NCI-H1694 treated with DMSO at 0.1 percent for 48 hours (cell line): ENCODE measurements around the gene GTPBP3.
A peak's percentile ranks its signal among the peaks of the same experiment; 100 is the strongest.

Source experiments
- DNase-seq: peaks from one replicate; lab custom pipeline; 2025; lab: John Stamatoyannopoulos, UW

GTPBP3 gene

GRCh38 chr19:17327654-17328516, 9.5 kb upstream of the GTPBP3 start:
- DNase-seq, result no peak

DNA sequence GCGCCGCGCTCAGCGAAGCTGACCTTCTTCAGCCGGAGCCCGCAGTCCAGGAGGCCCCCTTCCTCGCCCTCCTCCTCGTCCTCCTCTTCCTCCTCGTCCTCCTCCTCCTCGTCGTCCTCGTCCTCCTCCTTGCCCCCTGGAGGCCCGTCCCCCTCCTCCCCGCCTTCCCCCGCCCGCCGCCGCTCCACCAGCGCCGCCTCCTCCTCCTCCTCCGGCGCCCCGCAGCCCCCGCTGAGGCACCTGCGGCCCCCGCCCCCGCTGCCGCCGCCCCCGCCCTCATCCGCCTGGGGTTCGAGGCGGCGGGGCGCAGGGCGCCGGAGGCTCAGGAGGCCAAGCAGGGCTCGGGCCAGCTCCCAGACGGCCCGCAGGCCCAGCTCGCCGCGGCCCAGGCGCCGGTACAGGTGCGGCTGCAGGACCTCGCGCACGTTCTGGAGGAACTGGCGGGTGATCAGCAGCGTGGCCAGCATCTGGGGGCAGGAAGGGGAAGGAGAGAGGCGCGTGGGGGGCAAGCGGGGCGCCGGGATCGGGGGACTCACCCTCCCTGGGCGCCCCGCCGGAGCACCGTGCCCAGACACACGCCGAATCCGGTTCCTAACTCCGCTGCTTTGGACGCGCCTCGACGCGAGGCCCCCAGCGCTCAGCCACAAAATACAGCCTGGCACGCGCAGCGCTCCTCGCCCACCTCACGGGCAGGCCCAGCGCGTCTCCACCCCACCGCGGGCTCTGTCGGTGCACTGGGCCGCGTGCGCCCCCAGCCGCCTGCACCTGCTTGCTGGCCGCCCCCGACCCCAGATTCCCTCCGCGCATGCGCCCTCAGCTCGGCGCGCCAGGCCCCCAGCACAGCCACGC, 8.6 kb upstream of the GTPBP3 start:
- no peak for DNase-seq

GRCh38 chr19:17329366-17330261, 7.7 kb upstream of the GTPBP3 start:
- DNase-seq, result no peak

DNA sequence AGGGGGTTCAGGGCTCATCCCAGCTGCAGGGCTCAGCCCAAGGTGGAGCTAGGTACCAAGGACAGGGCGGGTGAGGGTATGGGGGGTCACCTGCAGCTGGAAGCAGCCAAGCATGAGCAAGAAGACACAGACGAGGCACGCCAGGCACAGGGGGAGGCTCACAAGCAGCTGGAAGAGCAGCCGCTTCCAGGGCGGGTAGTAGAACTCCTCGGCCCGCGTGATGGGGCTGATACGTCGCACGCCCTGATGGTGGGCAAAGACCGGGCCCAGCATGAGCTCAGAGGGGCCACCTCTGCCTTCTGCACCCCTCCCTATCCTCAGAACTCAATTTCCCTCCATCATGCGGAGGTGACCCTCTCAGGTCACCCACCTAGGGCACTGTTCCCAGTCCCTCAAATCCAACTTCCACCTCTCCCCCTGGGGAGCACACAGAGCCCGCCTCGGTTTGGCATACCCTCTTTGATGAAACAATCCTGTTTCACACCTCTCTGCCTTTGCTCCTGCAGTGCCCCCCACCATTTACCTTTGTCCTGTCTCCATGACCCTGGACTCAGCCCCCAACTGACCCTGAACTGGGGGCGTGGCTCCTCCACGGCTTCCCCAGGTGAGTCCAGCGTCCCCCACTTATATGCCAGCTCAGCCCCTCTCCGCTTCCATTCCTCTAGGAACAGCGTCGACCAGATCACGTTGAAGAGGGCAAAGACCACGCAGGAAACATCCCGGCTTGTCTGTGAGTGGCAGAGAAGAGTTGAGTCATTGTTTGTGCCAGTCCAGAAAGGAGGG, 6.9 kb upstream of the GTPBP3 start:
- no peak for DNase-seq

DNA sequence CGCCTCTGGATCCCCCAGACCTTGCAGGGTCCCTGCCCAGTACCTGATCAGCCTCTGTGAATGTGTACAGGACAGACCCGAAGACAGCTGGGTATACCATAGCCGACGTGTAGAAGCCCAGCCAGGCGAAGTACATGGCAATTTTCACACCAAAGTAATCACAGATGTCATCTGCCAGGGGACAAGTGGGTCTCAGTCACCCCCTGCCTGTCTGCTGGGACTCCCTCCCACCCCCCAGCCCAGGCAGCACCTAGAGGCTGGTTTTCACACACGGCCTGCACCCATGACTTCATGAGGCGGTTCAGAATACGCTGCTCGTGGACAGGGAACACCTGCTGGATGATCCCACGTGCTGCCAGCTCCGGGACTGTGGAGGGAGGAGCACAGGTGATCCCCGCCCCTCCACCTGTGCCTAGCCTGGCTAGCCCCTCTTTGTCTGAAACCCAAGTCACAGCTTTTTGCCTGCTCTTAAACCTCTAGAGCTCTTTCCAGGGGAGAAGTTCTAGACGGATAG, 6.3 kb upstream of the GTPBP3 start:
- DNase-seq, result no peak

DNA sequence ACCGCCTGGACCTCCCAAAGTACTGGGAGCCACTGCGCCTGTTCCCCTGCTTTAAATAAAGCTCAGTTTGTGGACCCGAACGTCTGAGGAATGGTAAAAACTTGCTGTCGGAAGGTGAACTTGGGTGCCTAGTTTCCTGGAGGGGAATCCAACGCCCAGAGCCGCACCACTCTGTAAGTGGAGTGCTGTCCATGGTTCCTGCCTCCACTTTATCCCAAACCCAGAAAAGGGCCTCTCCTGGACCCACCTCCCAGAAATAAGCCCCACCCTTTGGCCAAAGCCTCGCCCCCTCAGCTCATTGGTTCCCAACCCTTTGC, 5.0 kb upstream of the GTPBP3 start:
- no peak for DNase-seq

DNA sequence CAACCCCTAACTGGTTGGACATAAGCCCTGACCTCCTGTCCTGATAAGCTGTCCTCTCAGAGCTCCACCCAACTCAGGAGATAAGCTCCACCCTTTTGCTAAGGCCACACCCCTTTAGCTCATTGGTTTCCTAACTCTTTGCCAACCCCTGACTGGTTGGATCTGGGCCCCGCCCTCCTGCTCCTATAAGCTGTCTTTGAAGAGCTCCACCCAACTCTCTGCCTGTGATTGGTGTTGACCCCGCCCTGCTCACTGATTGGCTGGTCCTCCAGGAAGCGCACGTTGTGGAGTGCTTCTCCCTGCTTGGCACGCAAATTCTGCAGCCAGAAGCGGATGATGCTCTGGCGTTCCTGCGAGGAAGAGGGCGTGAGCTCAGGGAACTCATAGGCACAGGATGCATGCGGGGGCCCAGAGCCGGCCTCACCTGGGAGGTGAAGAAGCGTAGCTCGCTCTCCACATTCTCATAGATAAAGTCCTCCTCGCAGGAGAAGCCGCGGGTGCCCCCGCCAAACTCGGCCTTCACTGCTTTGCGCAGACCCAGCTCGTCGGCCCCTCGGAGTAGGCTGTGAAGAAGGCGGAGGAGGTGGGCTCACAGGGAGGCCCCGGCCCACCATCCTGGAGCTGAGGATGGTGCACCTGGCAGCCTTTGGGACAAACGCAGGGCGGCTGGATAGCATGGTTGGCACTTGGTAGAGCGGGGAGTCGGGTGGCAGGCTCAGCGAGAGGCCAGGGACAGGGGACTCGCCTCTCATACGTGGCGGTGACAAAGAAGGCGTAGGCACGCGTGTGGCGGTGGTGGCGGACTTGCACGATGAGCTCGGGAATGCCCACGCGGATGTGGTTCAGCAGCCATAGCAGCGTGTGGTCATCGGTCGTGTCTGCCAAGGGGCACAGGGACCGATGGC, 4.4 kb upstream of the GTPBP3 start:
- DNase-seq, result no peak

DNA sequence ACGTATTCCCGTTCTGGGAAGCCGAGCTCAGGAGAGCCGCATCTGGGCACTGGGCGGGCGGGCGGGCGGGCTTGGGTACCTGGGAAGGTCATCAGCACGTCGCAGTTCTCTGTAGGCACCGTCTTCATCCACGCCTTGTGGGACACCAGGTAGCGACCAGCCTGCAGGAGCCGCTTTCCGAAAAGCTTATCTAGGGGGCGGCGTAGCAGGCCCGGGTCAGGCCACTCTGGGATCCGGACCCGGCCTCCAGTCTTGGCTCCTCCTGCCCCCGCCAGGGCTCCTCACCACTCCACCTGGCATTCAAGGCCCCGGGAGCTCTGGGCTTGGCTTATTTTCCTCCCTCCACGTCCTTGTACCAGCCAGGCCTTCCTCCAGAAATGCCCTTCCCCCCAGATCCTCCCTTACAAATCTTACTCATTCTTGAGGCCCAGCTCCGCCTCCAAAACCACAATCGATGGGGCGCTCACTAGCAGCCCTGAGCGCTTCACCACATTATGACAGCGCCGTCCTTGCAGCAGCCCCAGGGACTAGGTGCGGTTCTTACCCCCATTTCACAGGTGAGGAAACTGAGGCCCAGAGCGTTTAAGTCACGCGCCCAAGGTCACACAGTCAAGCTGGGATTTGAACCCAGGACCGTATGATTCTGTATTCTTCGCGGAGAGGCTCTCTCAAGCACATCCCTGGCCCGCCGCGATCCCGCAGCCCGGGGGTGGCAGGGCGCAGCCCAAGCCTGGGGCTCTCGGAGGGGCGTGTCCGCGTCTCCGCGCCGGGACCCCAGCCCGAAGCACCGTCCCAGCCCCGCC, 3.5 kb upstream of the GTPBP3 start:
- DNase-seq, result no peak

DNA sequence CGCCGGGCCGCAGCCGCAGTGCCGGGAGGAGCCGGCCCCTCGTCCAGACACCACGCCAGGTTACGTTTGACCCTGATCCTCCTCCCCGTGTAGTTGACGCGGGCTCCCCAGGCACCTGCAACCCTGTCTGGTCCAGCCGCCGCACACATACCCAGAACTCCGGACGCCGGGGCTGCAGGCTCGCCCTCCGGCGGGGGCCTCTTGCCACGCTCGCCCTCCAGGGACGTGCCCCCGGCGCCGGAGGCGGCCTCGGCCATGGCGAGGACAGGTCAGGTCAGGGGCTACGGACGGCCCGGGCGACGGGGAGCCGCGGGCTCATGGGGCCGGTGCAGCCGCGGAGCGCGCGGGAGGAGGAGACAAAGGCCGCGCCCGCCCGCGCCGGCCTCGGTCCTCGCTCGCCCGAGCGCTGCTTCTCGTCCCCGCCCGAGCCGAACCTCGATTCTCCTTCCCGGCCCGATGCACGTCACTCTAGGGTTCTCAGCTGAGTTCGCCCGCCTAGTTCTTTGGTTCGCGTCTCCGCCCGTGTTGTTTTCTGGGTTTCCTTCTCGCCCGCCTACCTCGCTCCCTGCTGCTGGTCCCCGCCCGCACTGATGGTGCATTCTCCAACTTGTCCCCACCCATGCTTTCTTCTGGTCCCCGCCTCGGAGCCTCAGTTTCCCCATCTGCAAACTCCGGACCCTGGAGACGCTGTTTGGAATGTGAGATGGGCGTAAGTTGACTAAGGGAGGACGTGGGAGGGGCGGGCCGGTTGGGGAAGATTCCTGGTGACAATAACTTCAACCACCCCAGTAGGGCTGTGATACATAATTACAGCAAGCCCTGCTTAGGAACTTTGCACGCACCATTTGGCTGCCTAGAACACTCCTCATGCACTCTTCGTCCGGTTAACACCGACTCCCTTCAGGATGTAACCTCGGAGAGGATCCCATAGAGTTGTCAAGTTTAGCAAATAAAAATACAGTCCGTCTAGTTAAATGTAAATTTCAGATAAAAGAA, 2.6 kb upstream of the GTPBP3 start, which contains the start of gene ANO8:
ANO8 (minus strand) TSS at position 442 of the 996 bp plus-strand sequence; CDS start at position 257, 185 bp downstream.
- peak; percentile 86 for DNase-seq

GRCh38 chr19:17335575-17335974, 1.8 kb upstream of the GTPBP3 start:
- DNase-seq, result no peak

DNA sequence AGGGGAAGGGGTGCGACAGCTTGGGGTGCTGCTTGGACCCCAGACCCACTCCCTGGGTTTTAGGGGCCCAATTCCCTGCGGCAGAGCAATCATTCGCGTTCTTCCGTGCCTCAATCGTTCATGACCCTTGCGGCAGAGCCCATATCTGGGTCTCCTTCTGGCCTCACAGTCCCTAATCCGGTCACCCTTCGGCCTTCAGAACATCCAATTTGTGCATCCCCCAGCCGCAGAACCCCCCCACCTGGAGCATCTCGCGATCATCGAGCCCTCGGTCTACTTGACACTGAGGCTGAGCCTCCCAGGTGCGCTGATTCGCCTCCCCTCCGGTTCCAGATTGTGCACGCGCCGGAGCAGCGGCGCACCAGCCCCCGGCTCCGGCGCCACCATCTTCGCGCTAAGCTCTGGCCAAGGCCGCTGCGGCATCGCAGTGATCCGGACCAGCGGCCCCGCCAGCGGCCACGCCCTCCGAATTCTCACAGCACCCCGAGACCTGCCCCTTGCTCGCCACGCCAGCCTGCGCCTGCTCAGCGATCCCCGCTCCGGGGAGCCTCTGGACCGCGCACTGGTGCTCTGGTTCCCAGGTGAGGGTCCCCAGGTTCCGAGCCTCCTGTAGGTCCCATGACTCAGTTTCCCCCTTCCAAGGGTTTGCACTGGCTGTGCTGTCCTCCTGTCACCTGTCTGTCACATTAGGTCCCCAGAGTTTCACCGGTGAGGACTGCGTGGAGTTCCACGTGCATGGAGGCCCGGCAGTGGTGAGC, 501 bp downstream of the GTPBP3 start:
- DNase-seq, result no peak

DNA sequence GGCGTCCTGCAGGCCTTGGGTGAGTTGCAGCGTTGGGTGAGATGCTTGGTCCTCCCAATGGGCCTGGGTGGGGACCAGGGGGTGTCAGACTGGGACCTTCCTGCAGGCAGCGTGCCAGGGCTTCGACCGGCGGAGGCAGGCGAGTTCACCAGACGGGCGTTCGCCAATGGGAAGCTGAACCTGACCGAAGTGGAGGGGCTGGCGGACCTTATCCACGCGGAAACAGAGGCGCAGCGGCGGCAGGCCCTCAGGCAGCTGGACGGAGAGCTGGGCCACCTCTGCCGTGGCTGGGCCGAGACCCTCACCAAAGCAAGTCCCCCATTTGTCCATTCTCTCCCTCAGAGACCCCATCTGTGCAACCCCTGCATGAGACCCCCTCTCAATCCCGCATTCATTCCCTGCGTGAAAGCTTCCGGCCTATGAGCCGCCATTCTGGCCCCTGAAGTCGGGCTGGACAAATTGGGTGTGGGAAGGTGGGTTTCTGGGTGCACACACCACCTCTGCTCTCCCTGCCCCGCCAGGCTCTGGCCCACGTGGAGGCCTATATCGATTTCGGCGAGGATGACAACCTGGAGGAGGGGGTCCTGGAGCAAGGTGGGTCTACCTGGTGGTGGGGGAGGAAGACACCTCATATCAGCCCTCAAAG, 1.2 kb downstream of the GTPBP3 start:
- no peak for DNase-seq

- DNase-seq, result no peak
Measured at GRCh38 chr19:17339088-17339741, 1.9 kb downstream of the GTPBP3 start.

DNA sequence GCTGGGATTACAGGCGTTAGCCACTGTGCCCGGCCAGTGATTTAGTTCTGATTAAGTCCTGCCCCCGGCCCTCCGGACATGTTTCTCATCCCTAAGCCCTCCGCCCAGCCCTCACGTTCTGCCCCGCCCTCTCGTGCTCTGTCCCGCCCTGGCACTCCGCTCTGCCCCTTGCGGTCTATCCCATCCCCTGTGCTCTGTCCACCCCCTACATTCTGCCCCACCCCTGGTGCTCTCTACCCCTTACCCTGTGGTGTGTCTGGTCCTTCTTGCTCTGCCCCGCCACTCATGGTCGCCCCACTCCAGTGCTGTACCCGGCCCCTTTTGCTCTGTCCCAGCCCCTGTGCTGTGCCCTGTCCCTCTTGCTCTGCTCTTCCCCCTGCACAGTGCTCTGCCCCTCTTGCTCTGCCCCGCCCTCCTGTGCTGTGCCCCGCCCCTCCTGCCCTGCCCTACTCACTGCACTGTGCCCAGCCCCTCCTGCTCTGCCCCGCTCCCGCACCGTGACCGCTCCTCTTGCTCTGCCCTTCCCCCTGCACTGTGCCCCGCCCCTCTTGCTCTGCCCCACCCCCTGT, 3.0 kb downstream of the GTPBP3 start:
- no peak for DNase-seq

GRCh38 chr19:17340871-17341357, 3.6 kb downstream of the GTPBP3 start:
- no peak for DNase-seq

DNA sequence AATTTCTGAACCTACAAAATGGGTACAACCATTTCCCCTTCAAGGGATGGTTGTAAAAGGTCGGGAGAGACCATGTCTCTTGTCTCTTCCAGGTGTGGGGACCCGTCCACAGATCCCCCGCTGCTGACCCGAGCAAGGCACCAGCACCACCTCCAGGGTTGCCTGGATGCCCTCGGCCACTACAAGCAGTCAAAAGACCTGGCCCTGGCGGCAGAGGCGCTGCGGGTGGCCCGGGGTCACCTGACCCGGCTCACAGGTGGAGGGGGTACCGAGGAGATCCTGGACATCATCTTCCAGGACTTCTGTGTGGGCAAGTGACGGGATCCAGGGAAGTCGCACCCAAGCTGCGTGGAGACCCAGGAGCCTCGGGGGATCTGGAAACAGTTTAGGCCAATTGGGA, 4.0 kb downstream of the GTPBP3 start:
- no peak for DNase-seq
